HCT116 (cell line): ENCODE measurements around the gene NSUN2. TPM values are rescaled to one million over a fixed set of nuclear protein-coding genes. Genes with fewer than 3 reads are reported as not detected.

Experiments used
- ATAC-seq: fragments of 200-7000 bp; cut with Tn5 transposase; 2 replicates; pipeline ENCODE4 v1.9.1; 2020; ENCODE audit warnings: mild to moderate bottlenecking, moderate library complexity
- BruUV-seq: library from RNA; stranded (reverse); fragments of 400-500 nt; replicated peaks from 2 replicates; lab custom pipeline; 2021; lab: Mats Ljungman, UMichigan
- CTCF ChIA-PET: fragments of 300-600 bp; sonication (Branson Sonifier 250); formaldehyde crosslinking; loops from one replicate; lab custom pipeline; 2021; ENCODE audit warnings: antibody characterized with exemption; lab: Charles Lee
- POLR2A ChIA-PET: fragments of 300-600, 350-600 bp; sonication (Branson Sonifier 250); formaldehyde crosslinking; loops from one replicate; lab custom pipeline; 2021; ENCODE audit warnings: antibody characterized with exemption; lab: Charles Lee
- RAD21 ChIA-PET, 2 experiments: fragments of 300-600 bp; sonication (Branson Sonifier 250); formaldehyde crosslinking; loops; one replicate each; lab custom pipeline; 2023; ENCODE audit warnings: low total read pairs in 2 of 2; ENCODE audit not compliant: uncharacterized antibody in 2 of 2, unreplicated experiment in 2 of 2, low non-redundant PET in 1 of 2; lab: Charles Lee
- DNase-seq: peaks from one replicate; pipeline ENCODE4 v3.0.0-alpha.2; 2010; ENCODE audit warnings: low read depth, low spot score
- H2AFZ ChIP-seq: fragments of 200-600 bp; shearing (Covaris generic), sonication (generic); 2 replicates; pipeline ENCODE4 v1.6.1; 2017; ENCODE audit warnings: low read depth, mixed run types, mixed read lengths, antibody characterized with exemption, low read length; ENCODE audit not compliant: poor library complexity, severe bottlenecking
- H3K27ac ChIP-seq: 2 replicates; pipeline ENCODE4 v1.5.1; 2012; ENCODE audit warnings: low read depth, low read length
- H3K27me3 ChIP-seq: fragments of 200-600 bp; sonication (generic); 2 replicates; pipeline ENCODE4 v1.6.1; 2016; ENCODE audit warnings: mixed run types, low read length, mixed read lengths; ENCODE audit not compliant: insufficient read depth
- H3K36me3 ChIP-seq, 2 experiments: fragments of 200-500 bp in 1 of 2; fragments of 200-600 bp in 1 of 2; sonication (Bioruptor generic) in 1 of 2; sonication (generic) in 1 of 2; 2 replicates each; pipeline versions ENCODE4 v1.5.1 to v1.6.1; 2014 to 2016; ENCODE audit warnings: low read length in 2 of 2, inconsistent platforms in 1 of 2, mixed read lengths in 1 of 2, mixed run types in 1 of 2; ENCODE audit not compliant: insufficient read depth in 2 of 2, control insufficient read depth in 1 of 2
- H3K4me1 ChIP-seq, 2 experiments: fragments of 200-600 bp in 1 of 2; sonication (generic) in 1 of 2; 2 replicates each; pipeline versions ENCODE4 v1.5.1 to v1.6.1; 2012 to 2017; ENCODE audit warnings: low read length in 2 of 2, inconsistent platforms in 1 of 2, mild to moderate bottlenecking in 1 of 2, mixed read lengths in 1 of 2, mixed run types in 1 of 2, moderate library complexity in 1 of 2; ENCODE audit not compliant: insufficient read depth in 2 of 2, control insufficient read depth in 1 of 2
- H3K4me2 ChIP-seq: fragments of 200-600 bp; sonication (generic); 2 replicates; pipeline ENCODE4 v1.6.1; 2017; ENCODE audit warnings: mixed run types, low read length, mixed read lengths
- H3K4me3 ChIP-seq, 2 experiments: fragments of 200-600 bp in 1 of 2; sonication (generic) in 1 of 2; replicated peaks in 1 of 2; 2 replicates each; pipeline ENCODE4 v1.5.1; 2011 to 2016; ENCODE audit warnings: low read length in 2 of 2, control low read depth in 1 of 2, low read depth in 1 of 2, mild to moderate bottlenecking in 1 of 2, mixed read lengths in 1 of 2, mixed run types in 1 of 2
- H3K79me2 ChIP-seq: fragments of 200-600 bp; sonication (generic); 2 replicates; pipeline ENCODE4 v1.6.1; 2017; ENCODE audit warnings: mild to moderate bottlenecking, mixed run types, low read length, moderate library complexity, mixed read lengths; ENCODE audit not compliant: insufficient read depth
- H3K9ac ChIP-seq: fragments of 200-600 bp; sonication (generic); 2 replicates; pipeline ENCODE4 v1.6.1; 2016; ENCODE audit warnings: low read length, mixed read lengths
- H3K9me2 ChIP-seq: fragments of 200-600 bp; sonication (generic), shearing (Covaris generic); 2 replicates; pipeline ENCODE4 v1.6.1; 2017; ENCODE audit warnings: mixed run types, mild to moderate bottlenecking, moderate library complexity; ENCODE audit not compliant: insufficient read depth
- H3K9me3 ChIP-seq, 2 experiments: fragments of 200-500 bp in 1 of 2; fragments of 200-600 bp in 1 of 2; sonication (Bioruptor generic) in 1 of 2; sonication (generic) in 1 of 2; 2 replicates each; pipeline ENCODE4 v1.6.1; 2014 to 2017; ENCODE audit warnings: low read length in 2 of 2, mixed read lengths in 2 of 2, inconsistent platforms in 1 of 2, low read depth in 1 of 2, mild to moderate bottlenecking in 1 of 2, mixed run types in 1 of 2, moderate library complexity in 1 of 2; ENCODE audit not compliant: control insufficient read depth in 1 of 2, insufficient read depth in 1 of 2
- H4K20me1 ChIP-seq: fragments of 200-600 bp; sonication (generic), shearing (Covaris generic); 2 replicates; pipeline ENCODE4 v1.6.1; 2017; ENCODE audit warnings: mixed run types, mild to moderate bottlenecking, moderate library complexity; ENCODE audit not compliant: insufficient read depth
- CBX3 ChIP-seq: IDR thresholded peaks from 2 replicates; pipeline ENCODE4 v1.6.1; 2012; ENCODE audit warnings: low read depth
- EGR1 ChIP-seq: IDR thresholded peaks from 2 replicates; pipeline ENCODE4 v1.6.1; 2012; ENCODE audit warnings: low read depth
- ELF1 ChIP-seq: IDR thresholded peaks from 2 replicates; pipeline ENCODE4 v1.6.1; 2012; ENCODE audit warnings: low read depth, borderline replicate concordance
- EZH2phosphoT487 ChIP-seq: fragments of 200-600 bp; IDR thresholded peaks from 2 replicates; pipeline ENCODE4 v1.6.1; 2018; ENCODE audit warnings: antibody characterized with exemption, borderline replicate concordance
- JUND ChIP-seq: IDR thresholded peaks from 2 replicates; pipeline ENCODE4 v1.6.1; 2012
- POLR2A ChIP-seq: IDR thresholded peaks from 2 replicates; pipeline ENCODE4 v1.7.0; 2011; ENCODE audit warnings: borderline replicate concordance; ENCODE audit not compliant: insufficient read depth, insufficient read length; ENCODE audit errors: extremely low read depth
- POLR2AphosphoS5 ChIP-seq: IDR thresholded peaks from 2 replicates; pipeline ENCODE4 v1.6.1; 2011; ENCODE audit warnings: mild to moderate bottlenecking, low read depth, low read length, moderate library complexity
- RAD21 ChIP-seq: IDR thresholded peaks from 2 replicates; pipeline ENCODE4 v1.6.1; 2012; ENCODE audit warnings: low read depth, mild to moderate bottlenecking
- SRF ChIP-seq: IDR thresholded peaks from 2 replicates; pipeline ENCODE4 v1.6.1; 2012; ENCODE audit warnings: low read depth
- ZNF274 ChIP-seq: fragments of 200-500 bp; sonication (Bioruptor generic); IDR thresholded peaks from 2 replicates; pipeline ENCODE4 v1.6.1; 2014; ENCODE audit warnings: mild to moderate bottlenecking, low read depth, low read length, inconsistent platforms
- intact Hi-C: fragments of 100-400 bp; cut with micrococcal nuclease; formaldehyde crosslinking; loops from 2 replicates; pipeline ENCODE4 v1.10.0; 2022
- total RNA-seq: library from RNA; stranded (reverse); gene quantifications from one replicate; pipeline ENCODE4 v1.2.1, GENCODE V29; 2021; ENCODE audit not compliant: unreplicated experiment
- TF ChIP-seq, protein P1 (sequence below): IDR thresholded peaks from 2 replicates; pipeline ENCODE4 v1.6.1; 2012
- TF ChIP-seq, protein P2 (sequence below): IDR thresholded peaks from 2 replicates; pipeline ENCODE4 v1.6.1; 2012; ENCODE audit warnings: low read depth
- TF ChIP-seq, protein P3 (sequence below): IDR thresholded peaks from 2 replicates; pipeline ENCODE4 v1.6.1; 2011; ENCODE audit warnings: mild to moderate bottlenecking, low read length, moderate library complexity; ENCODE audit not compliant: insufficient replicate concordance; ENCODE audit errors: extremely low read depth
- TF ChIP-seq, protein P4 (sequence below), 3 experiments: fragments of 200-600 bp in 1 of 3; sonication (generic) in 1 of 3; IDR thresholded peaks in 2 of 3; conservative IDR thresholded peaks in 1 of 3; 2 replicates each; pipeline ENCODE4 v1.5.1; 2012 to 2017; ENCODE audit warnings: low read depth in 2 of 3, low read length in 2 of 3, antibody characterized with exemption in 1 of 3, borderline replicate concordance in 1 of 3, control low read depth in 1 of 3, mild to moderate bottlenecking in 1 of 3, mixed read lengths in 1 of 3, mixed run types in 1 of 3, moderate library complexity in 1 of 3; ENCODE audit not compliant: insufficient read depth in 1 of 3
- TF ChIP-seq, protein P5 (sequence below): IDR thresholded peaks from 2 replicates; pipeline ENCODE4 v1.6.1; 2012

Gene NSUN2
- total RNA-seq, 1 experiment from 2014 or later, result 101 TPM

DNA sequence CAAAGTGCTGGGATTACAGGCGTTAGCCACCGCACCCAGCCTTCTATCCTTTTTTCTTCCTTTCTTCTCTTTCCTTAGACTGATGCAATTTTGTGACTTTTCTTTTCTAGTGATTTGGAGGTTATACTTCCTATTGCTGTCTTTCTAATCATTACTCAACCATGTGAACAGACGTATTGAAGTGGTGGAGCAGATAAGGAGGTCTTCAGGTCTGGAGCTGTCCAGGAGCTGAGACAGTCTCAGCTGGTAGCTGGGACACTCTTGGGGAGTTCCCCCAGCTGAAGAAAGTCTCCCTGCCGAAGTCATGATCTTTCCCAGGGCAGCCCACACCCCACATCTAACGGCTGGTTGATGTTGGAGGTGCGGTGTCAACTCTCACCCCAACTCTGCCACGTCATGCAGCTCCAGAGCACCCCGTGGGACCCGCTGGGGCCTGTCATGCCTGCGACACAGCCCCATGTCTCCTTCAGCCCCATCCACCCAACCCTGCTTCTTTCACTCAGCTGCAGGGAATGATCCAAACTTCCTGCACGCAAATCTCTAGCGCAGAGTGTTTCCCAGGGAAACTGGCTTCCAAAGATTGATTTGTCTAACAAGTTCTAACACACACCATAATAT, 41.1 kb downstream of the NSUN2 start:
- CTCF ChIA-PET, result no interaction called here
- intact Hi-C loops, result no loop called here
- RAD21 ChIA-PET, result no interaction called here
- H4K20me1 ChIP-seq, result no peaks in the 10 kb centered on the region
- no peaks in the 10 kb centered on the region for H3K27me3 ChIP-seq
- no peak for ATAC-seq
- DNase-seq, result no peak
- no TSS peak for BruUV-seq
- no peaks in the 10 kb centered on the region for H3K9me2 ChIP-seq
- POLR2A ChIA-PET, result no interaction called here
- H3K27ac ChIP-seq, result no peak overlapping the region
- no peak overlapping the region for H3K9ac ChIP-seq
- H2AFZ ChIP-seq, result no peak overlapping the region
- H3K79me2 ChIP-seq, result no peaks in the 10 kb centered on the region
- H3K4me1 ChIP-seq, result no peaks in the 10 kb centered on the region
- TF ChIP-seq, protein P1, sequence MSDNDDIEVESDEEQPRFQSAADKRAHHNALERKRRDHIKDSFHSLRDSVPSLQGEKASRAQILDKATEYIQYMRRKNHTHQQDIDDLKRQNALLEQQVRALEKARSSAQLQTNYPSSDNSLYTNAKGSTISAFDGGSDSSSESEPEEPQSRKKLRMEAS, result no peak
- TF ChIP-seq, protein P2, sequence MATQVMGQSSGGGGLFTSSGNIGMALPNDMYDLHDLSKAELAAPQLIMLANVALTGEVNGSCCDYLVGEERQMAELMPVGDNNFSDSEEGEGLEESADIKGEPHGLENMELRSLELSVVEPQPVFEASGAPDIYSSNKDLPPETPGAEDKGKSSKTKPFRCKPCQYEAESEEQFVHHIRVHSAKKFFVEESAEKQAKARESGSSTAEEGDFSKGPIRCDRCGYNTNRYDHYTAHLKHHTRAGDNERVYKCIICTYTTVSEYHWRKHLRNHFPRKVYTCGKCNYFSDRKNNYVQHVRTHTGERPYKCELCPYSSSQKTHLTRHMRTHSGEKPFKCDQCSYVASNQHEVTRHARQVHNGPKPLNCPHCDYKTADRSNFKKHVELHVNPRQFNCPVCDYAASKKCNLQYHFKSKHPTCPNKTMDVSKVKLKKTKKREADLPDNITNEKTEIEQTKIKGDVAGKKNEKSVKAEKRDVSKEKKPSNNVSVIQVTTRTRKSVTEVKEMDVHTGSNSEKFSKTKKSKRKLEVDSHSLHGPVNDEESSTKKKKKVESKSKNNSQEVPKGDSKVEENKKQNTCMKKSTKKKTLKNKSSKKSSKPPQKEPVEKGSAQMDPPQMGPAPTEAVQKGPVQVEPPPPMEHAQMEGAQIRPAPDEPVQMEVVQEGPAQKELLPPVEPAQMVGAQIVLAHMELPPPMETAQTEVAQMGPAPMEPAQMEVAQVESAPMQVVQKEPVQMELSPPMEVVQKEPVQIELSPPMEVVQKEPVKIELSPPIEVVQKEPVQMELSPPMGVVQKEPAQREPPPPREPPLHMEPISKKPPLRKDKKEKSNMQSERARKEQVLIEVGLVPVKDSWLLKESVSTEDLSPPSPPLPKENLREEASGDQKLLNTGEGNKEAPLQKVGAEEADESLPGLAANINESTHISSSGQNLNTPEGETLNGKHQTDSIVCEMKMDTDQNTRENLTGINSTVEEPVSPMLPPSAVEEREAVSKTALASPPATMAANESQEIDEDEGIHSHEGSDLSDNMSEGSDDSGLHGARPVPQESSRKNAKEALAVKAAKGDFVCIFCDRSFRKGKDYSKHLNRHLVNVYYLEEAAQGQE, result no peak
- TF ChIP-seq EGR1 (no peak), CBX3 (no peak), POLR2AphosphoS5 (no peak), EZH2phosphoT487 (no peak), ZNF274 (no peak), POLR2A (no peak), ELF1 (no peak), SRF (no peak), JUND (no peak), RAD21 (no peak)
- TF ChIP-seq, protein P3, sequence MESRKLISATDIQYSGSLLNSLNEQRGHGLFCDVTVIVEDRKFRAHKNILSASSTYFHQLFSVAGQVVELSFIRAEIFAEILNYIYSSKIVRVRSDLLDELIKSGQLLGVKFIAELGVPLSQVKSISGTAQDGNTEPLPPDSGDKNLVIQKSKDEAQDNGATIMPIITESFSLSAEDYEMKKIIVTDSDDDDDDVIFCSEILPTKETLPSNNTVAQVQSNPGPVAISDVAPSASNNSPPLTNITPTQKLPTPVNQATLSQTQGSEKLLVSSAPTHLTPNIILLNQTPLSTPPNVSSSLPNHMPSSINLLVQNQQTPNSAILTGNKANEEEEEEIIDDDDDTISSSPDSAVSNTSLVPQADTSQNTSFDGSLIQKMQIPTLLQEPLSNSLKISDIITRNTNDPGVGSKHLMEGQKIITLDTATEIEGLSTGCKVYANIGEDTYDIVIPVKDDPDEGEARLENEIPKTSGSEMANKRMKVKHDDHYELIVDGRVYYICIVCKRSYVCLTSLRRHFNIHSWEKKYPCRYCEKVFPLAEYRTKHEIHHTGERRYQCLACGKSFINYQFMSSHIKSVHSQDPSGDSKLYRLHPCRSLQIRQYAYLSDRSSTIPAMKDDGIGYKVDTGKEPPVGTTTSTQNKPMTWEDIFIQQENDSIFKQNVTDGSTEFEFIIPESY, result no peak
- TF ChIP-seq, protein P4, sequence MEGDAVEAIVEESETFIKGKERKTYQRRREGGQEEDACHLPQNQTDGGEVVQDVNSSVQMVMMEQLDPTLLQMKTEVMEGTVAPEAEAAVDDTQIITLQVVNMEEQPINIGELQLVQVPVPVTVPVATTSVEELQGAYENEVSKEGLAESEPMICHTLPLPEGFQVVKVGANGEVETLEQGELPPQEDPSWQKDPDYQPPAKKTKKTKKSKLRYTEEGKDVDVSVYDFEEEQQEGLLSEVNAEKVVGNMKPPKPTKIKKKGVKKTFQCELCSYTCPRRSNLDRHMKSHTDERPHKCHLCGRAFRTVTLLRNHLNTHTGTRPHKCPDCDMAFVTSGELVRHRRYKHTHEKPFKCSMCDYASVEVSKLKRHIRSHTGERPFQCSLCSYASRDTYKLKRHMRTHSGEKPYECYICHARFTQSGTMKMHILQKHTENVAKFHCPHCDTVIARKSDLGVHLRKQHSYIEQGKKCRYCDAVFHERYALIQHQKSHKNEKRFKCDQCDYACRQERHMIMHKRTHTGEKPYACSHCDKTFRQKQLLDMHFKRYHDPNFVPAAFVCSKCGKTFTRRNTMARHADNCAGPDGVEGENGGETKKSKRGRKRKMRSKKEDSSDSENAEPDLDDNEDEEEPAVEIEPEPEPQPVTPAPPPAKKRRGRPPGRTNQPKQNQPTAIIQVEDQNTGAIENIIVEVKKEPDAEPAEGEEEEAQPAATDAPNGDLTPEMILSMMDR (IDR thresholded peaks at IDR 0.05 in 2 of 3, conservative IDR thresholded peaks at IDR 0.05 in 1 of 3; ENCODE audit: borderline replicate concordance in 1 of 3, insufficient read depth in 1 of 3, low read depth in 2 of 3, low read length in 2 of 3), result no peak
- TF ChIP-seq, protein P5, sequence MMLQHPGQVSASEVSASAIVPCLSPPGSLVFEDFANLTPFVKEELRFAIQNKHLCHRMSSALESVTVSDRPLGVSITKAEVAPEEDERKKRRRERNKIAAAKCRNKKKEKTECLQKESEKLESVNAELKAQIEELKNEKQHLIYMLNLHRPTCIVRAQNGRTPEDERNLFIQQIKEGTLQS, result no peak
- H3K4me2 ChIP-seq, result no peak overlapping the region
- no peaks in the 10 kb centered on the region for H3K36me3 ChIP-seq
- H3K9me3 ChIP-seq, result no peaks in the 10 kb centered on the region
- no peak overlapping the region for H3K4me3 ChIP-seq
